GM12878 (cell line): Measurements from ENCODE around the gene PARP1. TPM values are rescaled to one million over a fixed set of nuclear protein-coding genes. Genes with fewer than 3 reads are reported as not detected.

Source experiments
- ATAC-seq: fragments of 200-7000 bp; cut with Tn5 transposase; 3 replicates; pipeline ENCODE4 v1.9.1; 2020; ENCODE audit warnings: mild to moderate bottlenecking, moderate library complexity
- BruUV-seq: library from RNA; stranded (reverse); fragments of 400-500 nt; replicated peaks from 2 replicates; lab custom pipeline; 2021; lab: Mats Ljungman, UMichigan
- CTCF ChIA-PET: fragments of 300-600 bp; sonication (Branson Sonifier 250); formaldehyde crosslinking; extraction: SDS; loops from one replicate; lab custom pipeline; 2021; ENCODE audit warnings: inconsistent platforms; lab: Yijun Ruan, JAX
- POLR2A ChIA-PET: fragments of 350-600 bp; formaldehyde crosslinking; extraction: SDS; loops from one replicate; lab custom pipeline; 2021; ENCODE audit warnings: inconsistent platforms; lab: Charles Lee
- RAD21 ChIA-PET: fragments of 300-600 bp; sonication (Branson Sonifier 250); formaldehyde crosslinking; loops from one replicate; lab custom pipeline; 2023; ENCODE audit warnings: antibody characterized with exemption; ENCODE audit not compliant: unreplicated experiment; lab: Charles Lee
- SMC1A ChIA-PET: fragments of 300-600 bp; sonication (Branson Sonifier 250); formaldehyde crosslinking; loops from one replicate; lab custom pipeline; 2023; ENCODE audit not compliant: unreplicated experiment, uncharacterized antibody; lab: Charles Lee
- DNase-seq: peaks from one replicate; pipeline ENCODE4 v3.0.0-alpha.2; 2011; ENCODE audit warnings: low read depth, low spot score
- FAIRE-seq: peaks from 3 replicates; lab custom pipeline; 2011; peaks lifted over from hg19 to GRCh38; lab: Jason Lieb, UNC
- H2AFZ ChIP-seq: 2 replicates; pipeline ENCODE4 v1.6.0; 2011; ENCODE audit warnings: low read depth, low read length, control low read depth; ENCODE audit not compliant: control insufficient read depth
- H3K27ac ChIP-seq: 2 replicates; pipeline ENCODE4 v1.5.1; 2011; ENCODE audit warnings: control low read depth; ENCODE audit not compliant: control insufficient read depth, insufficient read depth
- H3K27me3 ChIP-seq, 2 experiments: replicated peaks in 1 of 2; 2 replicates each; pipeline versions ENCODE4 v1.6.0 to v1.6.1; 2011; ENCODE audit warnings: low read length in 1 of 2; ENCODE audit not compliant: control insufficient read depth in 2 of 2, insufficient read depth in 2 of 2
- H3K36me3 ChIP-seq, 2 experiments: 2 replicates each; pipeline ENCODE4 v1.5.1; 2011; ENCODE audit warnings: low read length in 1 of 2; ENCODE audit not compliant: control insufficient read depth in 2 of 2, insufficient read depth in 2 of 2
- H3K4me1 ChIP-seq: 2 replicates; pipeline ENCODE4 v1.6.1; 2011; ENCODE audit warnings: mild to moderate bottlenecking, low read length, moderate library complexity, mixed read lengths; ENCODE audit not compliant: control insufficient read depth, insufficient read depth
- H3K4me2 ChIP-seq: 2 replicates; pipeline ENCODE4 v1.6.0; 2011; ENCODE audit warnings: control low read depth; ENCODE audit not compliant: control insufficient read depth, insufficient read depth
- H3K4me3 ChIP-seq: fragments of 200-600 bp; sonication (generic); 2 replicates; pipeline ENCODE4 v1.5.1; 2016
- H3K79me2 ChIP-seq: 2 replicates; pipeline ENCODE4 v1.6.0; 2011; ENCODE audit warnings: low read length; ENCODE audit not compliant: control insufficient read depth, insufficient read depth
- H3K9ac ChIP-seq: 2 replicates; pipeline ENCODE4 v1.8.0; 2011; ENCODE audit warnings: low read length, control low read depth, mixed read lengths; ENCODE audit not compliant: control insufficient read depth, insufficient read depth
- H3K9me3 ChIP-seq: replicated peaks from 3 replicates; pipeline ENCODE4 v1.5.1; 2011; ENCODE audit warnings: mild to moderate bottlenecking, low read length; ENCODE audit not compliant: control insufficient read depth, insufficient read depth
- H4K20me1 ChIP-seq: 2 replicates; pipeline ENCODE4 v1.6.0; 2011; ENCODE audit not compliant: control insufficient read depth, insufficient read depth
- CBX3 ChIP-seq: fragments of 200-600 bp; sonication (generic); IDR thresholded peaks from 2 replicates; pipeline ENCODE4 v1.6.1; 2016; ENCODE audit warnings: low read depth, borderline replicate concordance
- HDAC2 ChIP-seq: fragments of 200-600 bp; sonication (generic); IDR thresholded peaks from 2 replicates; pipeline ENCODE4 v1.6.1; 2017
- JUND ChIP-seq: IDR thresholded peaks from 2 replicates; pipeline ENCODE4 v1.6.1; 2012; ENCODE audit warnings: low read depth, mild to moderate bottlenecking, low read length, improper control_type of control experiment, moderate library complexity
- NFYB ChIP-seq: IDR thresholded peaks from 2 replicates; pipeline ENCODE4 v1.6.1; 2011; ENCODE audit warnings: low read depth, mild to moderate bottlenecking, low read length, improper control_type of control experiment, moderate library complexity; ENCODE audit not compliant: insufficient read depth
- NR2C2 ChIP-seq: IDR thresholded peaks from 2 replicates; pipeline ENCODE4 v1.6.1; 2011; ENCODE audit warnings: borderline replicate concordance, low read depth; ENCODE audit not compliant: control insufficient read depth, insufficient read length
- USF1 ChIP-seq: IDR thresholded peaks from 2 replicates; pipeline ENCODE4 v1.6.1; 2011; ENCODE audit warnings: borderline replicate concordance, low read depth, mild to moderate bottlenecking, moderate library complexity, mixed read lengths, low read length; ENCODE audit not compliant: insufficient read depth; ENCODE audit errors: extremely low read length
- WGBS: methylation state at CpG from one replicate; pipeline ENCODE4 v1.1.6; 2016; ENCODE audit warnings: low lambda C conversion rate; ENCODE audit not compliant: insufficient replicate concordance, insufficient coverage; ENCODE audit errors: missing lambda C conversion rate; 5-methylcytosine and 5-hydroxymethylcytosine counted together
- in situ Hi-C: fragments of 300-500 bp; cut with MboI; formaldehyde crosslinking; loops from 9 replicates; pipeline ENCODE4 v1.14.3; 2018; ENCODE audit warnings: mixed read lengths
- intact Hi-C: fragments of 100-400 bp; cut with micrococcal nuclease; formaldehyde crosslinking; loops from one replicate; pipeline ENCODE4 v1.14.2; 2022; ENCODE audit not compliant: unreplicated experiment
- polyA plus RNA-seq, 11 experiments: library from polyadenylated mRNA; depleted of rRNA in 4 of 11; unstranded in 6 of 11; stranded (reverse) in 5 of 11; fragments of >200 nt; fragmentation: Nextera tagmentation in 4 of 11; fragmentation: Illumina TruSeq in 1 of 11; extraction: Ambion mirVana in 4 of 11; extraction: Trizol in 1 of 11; gene quantifications; 1 replicate in 1 of 11; 2 replicates in 10 of 11; pipeline versions ENCODE4 v1.2.1 to v1.2.3, GENCODE V29; 2011 to 2016; ENCODE audit warnings: inconsistent platforms in 2 of 11, missing spikeins in 2 of 11, low read depth in 1 of 11
- total RNA-seq, 4 experiments: library from RNA; depleted of rRNA in 3 of 4; stranded (reverse); fragments of >200 nt in 3 of 4; fragmentation: Illumina TruSeq in 1 of 4; extraction: Trizol in 1 of 4; gene quantifications; 2 replicates each; pipeline versions ENCODE4 v1.2.1 to v1.2.3, GENCODE V29; 2013 to 2021
- TF ChIP-seq, protein P1 (sequence below): IDR thresholded peaks from 2 replicates; pipeline ENCODE4 v1.6.1; 2012; ENCODE audit warnings: low read length, inconsistent platforms
- TF ChIP-seq, protein P2 (sequence below): fragments of 450-650 bp; IDR thresholded peaks from 2 replicates; pipeline ENCODE4 v1.6.1; 2017; ENCODE audit warnings: mild to moderate bottlenecking, moderate library complexity

The PARP1 gene
- total and polyA plus RNA-seq, 10 of the 15 experiments (the other 5 are each of a cell fraction or from before 2014, with no cell fraction given): 113 to 287 (median 265) TPM

DNA sequence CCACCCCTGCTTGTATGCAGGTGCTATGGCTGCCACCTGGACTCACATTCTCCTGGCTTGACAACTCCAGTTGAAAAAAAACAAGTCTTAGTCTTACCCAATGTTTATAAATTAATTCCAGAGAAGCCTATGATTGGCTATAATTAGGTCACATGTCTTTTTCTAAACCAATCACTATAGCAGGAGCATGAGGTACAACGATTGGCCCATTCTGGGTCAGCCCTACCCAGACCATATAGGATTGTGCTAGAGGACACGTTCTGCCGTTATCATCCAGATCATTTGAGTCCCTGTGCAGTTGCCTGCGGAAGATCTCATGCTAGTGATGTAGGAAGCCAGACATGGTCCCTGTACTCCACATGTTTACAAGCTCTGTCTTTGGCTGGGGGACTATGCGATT is 41.9 kb upstream of the PARP1 start:
- Histone ChIP-seq H3K4me1 (peaks cover 11% of the 10 kb centered on the region), H3K27me3 (no peaks in the 10 kb centered on the region), H3K27ac (no peak overlapping the region), H3K4me3 (no peak overlapping the region), H3K4me2 (no peak overlapping the region), H3K36me3 (no peaks in the 10 kb centered on the region)
- SMC1A ChIA-PET: no interaction called here
- no peak for FAIRE-seq
- DNase-seq: no peak
- POLR2A ChIA-PET: no interaction called here
- no TSS peak for BruUV-seq
- 83% methylated on average over 5 of the region's 5 CpGs for WGBS
- TF ChIP-seq NFYB (peak; percentile 55), JUND (no peak)
- TF ChIP-seq, all 136 proteins: peak for 1
- no peak overlapping the region for H2AFZ ChIP-seq
- no peak overlapping the region for H3K9ac ChIP-seq
- in situ Hi-C loops (no loop called here), intact Hi-C loops (no loop called here)
- no peaks in the 10 kb centered on the region for H3K9me3 ChIP-seq
- ATAC-seq: no peak
- ChIA-PET CTCF (no interaction called here), RAD21 (no interaction called here)
- no peaks in the 10 kb centered on the region for H4K20me1 ChIP-seq
- H3K79me2 ChIP-seq: no peaks in the 10 kb centered on the region

DNA sequence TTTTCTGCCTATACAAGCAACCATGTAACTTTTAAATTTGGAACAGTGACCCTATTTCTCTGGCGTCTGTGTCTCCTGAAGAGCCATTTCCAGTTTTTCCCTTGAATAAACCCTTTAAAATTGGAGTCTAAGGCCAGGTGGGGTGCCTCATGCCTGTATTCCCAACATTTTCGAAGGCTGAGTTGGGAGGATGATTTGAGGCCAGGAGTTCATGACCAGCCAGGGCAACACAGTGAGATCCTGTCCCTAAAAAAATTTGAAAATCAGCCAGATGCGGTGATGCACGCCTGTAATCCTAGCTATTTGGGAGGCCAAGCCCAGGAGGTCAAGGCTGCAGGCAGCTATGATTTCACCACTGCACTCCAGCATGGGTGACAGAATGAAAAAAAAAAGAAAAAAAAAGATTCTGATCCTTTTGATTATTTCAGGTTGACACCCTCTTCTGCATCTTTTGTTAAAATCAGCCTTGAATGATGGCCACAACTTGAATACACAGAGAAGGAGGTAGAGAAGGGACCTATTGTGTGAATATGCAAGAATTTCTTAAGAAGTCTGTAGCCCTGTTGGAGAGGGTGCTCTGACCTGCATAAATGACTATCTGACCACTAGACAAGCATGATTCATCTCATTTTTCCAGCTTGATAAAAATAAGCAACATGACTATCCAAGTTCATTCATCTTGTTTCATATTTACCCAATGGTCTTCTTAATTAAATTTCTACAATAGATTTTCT is 40.2 kb upstream of the PARP1 start:
- ATAC-seq (no peak), DNase-seq (no peak), FAIRE-seq (no peak)
- SMC1A ChIA-PET: no interaction called here
- Histone ChIP-seq H3K27me3 (no peaks in the 10 kb centered on the region), H4K20me1 (no peaks in the 10 kb centered on the region), H3K4me2 (no peak overlapping the region), H3K79me2 (no peaks in the 10 kb centered on the region), H3K4me1 (peaks cover 17% of the 10 kb centered on the region), H3K4me3 (no peak overlapping the region), H3K36me3 (no peaks in the 10 kb centered on the region), H3K9me3 (no peaks in the 10 kb centered on the region), H3K27ac (no peak overlapping the region), H2AFZ (no peak overlapping the region), H3K9ac (no peak overlapping the region)
- POLR2A ChIA-PET: no interaction called here
- RAD21 ChIA-PET: no interaction called here
- CTCF ChIA-PET: no interaction called here
- BruUV-seq: no TSS peak
- 74% methylated on average over 4 of the region's 4 CpGs for WGBS
- intact Hi-C loops: no loop called here
- in situ Hi-C loops: no loop called here
- TF ChIP-seq USF1: no peak
- TF ChIP-seq, protein P1, sequence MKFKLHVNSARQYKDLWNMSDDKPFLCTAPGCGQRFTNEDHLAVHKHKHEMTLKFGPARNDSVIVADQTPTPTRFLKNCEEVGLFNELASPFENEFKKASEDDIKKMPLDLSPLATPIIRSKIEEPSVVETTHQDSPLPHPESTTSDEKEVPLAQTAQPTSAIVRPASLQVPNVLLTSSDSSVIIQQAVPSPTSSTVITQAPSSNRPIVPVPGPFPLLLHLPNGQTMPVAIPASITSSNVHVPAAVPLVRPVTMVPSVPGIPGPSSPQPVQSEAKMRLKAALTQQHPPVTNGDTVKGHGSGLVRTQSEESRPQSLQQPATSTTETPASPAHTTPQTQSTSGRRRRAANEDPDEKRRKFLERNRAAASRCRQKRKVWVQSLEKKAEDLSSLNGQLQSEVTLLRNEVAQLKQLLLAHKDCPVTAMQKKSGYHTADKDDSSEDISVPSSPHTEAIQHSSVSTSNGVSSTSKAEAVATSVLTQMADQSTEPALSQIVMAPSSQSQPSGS: no peak
- TF ChIP-seq HDAC2: no peak
- no peak for TF ChIP-seq CBX3
- TF ChIP-seq NR2C2: no peak
- TF ChIP-seq, protein P2, sequence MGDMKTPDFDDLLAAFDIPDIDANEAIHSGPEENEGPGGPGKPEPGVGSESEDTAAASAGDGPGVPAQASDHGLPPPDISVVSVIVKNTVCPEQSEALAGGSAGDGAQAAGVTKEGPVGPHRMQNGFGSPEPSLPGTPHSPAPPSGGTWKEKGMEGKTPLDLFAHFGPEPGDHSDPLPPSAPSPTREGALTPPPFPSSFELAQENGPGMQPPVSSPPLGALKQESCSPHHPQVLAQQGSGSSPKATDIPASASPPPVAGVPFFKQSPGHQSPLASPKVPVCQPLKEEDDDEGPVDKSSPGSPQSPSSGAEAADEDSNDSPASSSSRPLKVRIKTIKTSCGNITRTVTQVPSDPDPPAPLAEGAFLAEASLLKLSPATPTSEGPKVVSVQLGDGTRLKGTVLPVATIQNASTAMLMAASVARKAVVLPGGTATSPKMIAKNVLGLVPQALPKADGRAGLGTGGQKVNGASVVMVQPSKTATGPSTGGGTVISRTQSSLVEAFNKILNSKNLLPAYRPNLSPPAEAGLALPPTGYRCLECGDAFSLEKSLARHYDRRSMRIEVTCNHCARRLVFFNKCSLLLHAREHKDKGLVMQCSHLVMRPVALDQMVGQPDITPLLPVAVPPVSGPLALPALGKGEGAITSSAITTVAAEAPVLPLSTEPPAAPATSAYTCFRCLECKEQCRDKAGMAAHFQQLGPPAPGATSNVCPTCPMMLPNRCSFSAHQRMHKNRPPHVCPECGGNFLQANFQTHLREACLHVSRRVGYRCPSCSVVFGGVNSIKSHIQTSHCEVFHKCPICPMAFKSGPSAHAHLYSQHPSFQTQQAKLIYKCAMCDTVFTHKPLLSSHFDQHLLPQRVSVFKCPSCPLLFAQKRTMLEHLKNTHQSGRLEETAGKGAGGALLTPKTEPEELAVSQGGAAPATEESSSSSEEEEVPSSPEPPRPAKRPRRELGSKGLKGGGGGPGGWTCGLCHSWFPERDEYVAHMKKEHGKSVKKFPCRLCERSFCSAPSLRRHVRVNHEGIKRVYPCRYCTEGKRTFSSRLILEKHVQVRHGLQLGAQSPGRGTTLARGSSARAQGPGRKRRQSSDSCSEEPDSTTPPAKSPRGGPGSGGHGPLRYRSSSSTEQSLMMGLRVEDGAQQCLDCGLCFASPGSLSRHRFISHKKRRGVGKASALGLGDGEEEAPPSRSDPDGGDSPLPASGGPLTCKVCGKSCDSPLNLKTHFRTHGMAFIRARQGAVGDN: no peak
